Keratinocyte (primary cell): ENCODE measurements around the gene CSNK1G2. TPM values are rescaled to one million over a fixed set of nuclear protein-coding genes. Genes with fewer than 3 reads are reported as not detected.

Experiments used
- DNase-seq: peaks from one replicate; pipeline ENCODE4 v3.0.0-alpha.2; 2011; ENCODE audit warnings: low read depth, missing footprints, low spot score
- FAIRE-seq: peaks from 2 replicates; lab custom pipeline; 2011; peaks lifted over from hg19 to GRCh38; lab: Jason Lieb, UNC
- H2AFZ ChIP-seq: 2 replicates; pipeline ENCODE4 v1.6.0; 2012; ENCODE audit warnings: low read length, control low read depth, inconsistent platforms; ENCODE audit not compliant: control insufficient read depth
- H3K27ac ChIP-seq: 2 replicates; pipeline ENCODE4 v1.5.1; 2011; ENCODE audit warnings: low read length; ENCODE audit not compliant: control insufficient read depth, insufficient read depth
- H3K27me3 ChIP-seq: 3 replicates; pipeline ENCODE4 v1.6.0; 2011; ENCODE audit warnings: low read length; ENCODE audit not compliant: control insufficient read depth, insufficient read depth; ENCODE audit errors: extremely low read depth
- H3K36me3 ChIP-seq, 2 experiments: 2 replicates in 1 of 2; 3 replicates in 1 of 2; pipeline ENCODE4 v1.5.1; 2011; ENCODE audit warnings: low read length in 2 of 2, mild to moderate bottlenecking in 1 of 2; ENCODE audit not compliant: control insufficient read depth in 2 of 2, insufficient read depth in 2 of 2; ENCODE audit errors: extremely low read depth in 1 of 2
- H3K4me1 ChIP-seq: 3 replicates; pipeline ENCODE4 v1.5.1; 2011; ENCODE audit warnings: low read length; ENCODE audit not compliant: control insufficient read depth, insufficient read depth; ENCODE audit errors: extremely low read depth
- H3K4me2 ChIP-seq: 3 replicates; pipeline ENCODE4 v1.6.0; 2011; ENCODE audit warnings: low read depth, low read length; ENCODE audit not compliant: control insufficient read depth, insufficient read depth; ENCODE audit errors: extremely low read depth
- H3K4me3 ChIP-seq, 3 experiments: fragments of 200-600 bp in 1 of 3; sonication (generic) in 1 of 3; 2 replicates in 2 of 3; 3 replicates in 1 of 3; pipeline ENCODE4 v1.5.1; 2011 to 2016; ENCODE audit warnings: low read length in 3 of 3, mild to moderate bottlenecking in 3 of 3, control low read depth in 2 of 3, inconsistent platforms in 1 of 3, low read depth in 1 of 3, mixed read lengths in 1 of 3, mixed run types in 1 of 3, moderate library complexity in 1 of 3; ENCODE audit not compliant: control insufficient read depth in 2 of 3, insufficient read depth in 2 of 3; ENCODE audit errors: extremely low read depth in 1 of 3
- H3K79me2 ChIP-seq: 2 replicates; pipeline ENCODE4 v1.6.0; 2012; ENCODE audit warnings: low read length; ENCODE audit not compliant: control insufficient read depth, insufficient read depth
- H3K9ac ChIP-seq: 3 replicates; pipeline ENCODE4 v1.6.0; 2011; ENCODE audit warnings: low read length; ENCODE audit not compliant: control insufficient read depth, insufficient read depth; ENCODE audit errors: extremely low read depth
- H3K9me1 ChIP-seq: 3 replicates; pipeline ENCODE4 v1.6.0; 2011; ENCODE audit warnings: low read length; ENCODE audit not compliant: control insufficient read depth, insufficient read depth; ENCODE audit errors: extremely low read depth
- H3K9me3 ChIP-seq: 2 replicates; pipeline ENCODE4 v1.5.1; 2012; ENCODE audit warnings: low read depth, low read length; ENCODE audit not compliant: control insufficient read depth
- H4K20me1 ChIP-seq: 3 replicates; pipeline ENCODE4 v1.6.0; 2011; ENCODE audit warnings: low read length; ENCODE audit not compliant: control insufficient read depth, insufficient read depth; ENCODE audit errors: extremely low read depth
- CTCF ChIP-seq, 3 experiments: IDR thresholded peaks in 1 of 3; conservative IDR thresholded peaks in 1 of 3; optimal IDR thresholded peaks in 1 of 3; 2 replicates in 2 of 3; 3 replicates in 1 of 3; pipeline versions ENCODE3 to v1.5.1; 2011; ENCODE audit warnings: low read length in 3 of 3, mild to moderate bottlenecking in 3 of 3, moderate library complexity in 2 of 3, control low read depth in 1 of 3, inconsistent platforms in 1 of 3; ENCODE audit not compliant: insufficient read depth in 2 of 3; ENCODE audit errors: extremely low read depth in 1 of 3
- EZH2 ChIP-seq: IDR thresholded peaks from one replicate; pipeline ENCODE4 v1.6.1; 2012; ENCODE audit warnings: inconsistent platforms, mild to moderate bottlenecking, low read length, moderate library complexity
- dilution Hi-C: fragments of 300-500 bp; cut with MboI; formaldehyde crosslinking; loops from one replicate; pipeline ENCODE4 v1.7.0; 2020; ENCODE audit warnings: low sequenced_read_pairs; ENCODE audit not compliant: extremely low pct_ligation_motif_present
- polyA plus RNA-seq, 5 experiments: library from polyadenylated mRNA; depleted of rRNA in 3 of 5; stranded (reverse) in 3 of 5; stranded (forward) in 1 of 5; unstranded in 1 of 5; fragments of >200 nt; gene quantifications; 1 replicate in 1 of 5; 2 replicates in 3 of 5; 3 replicates in 1 of 5; pipeline versions ENCODE4 v1.2.1 to v1.2.3, GENCODE V29; 2011 to 2012; ENCODE audit warnings: missing spikeins in 2 of 5, low read depth in 1 of 5, low replicate concordance in 1 of 5

The CSNK1G2 gene
- polyA plus RNA-seq, 1 donor (not counting 4 experiments of a cell fraction or from before 2014, with no cell fraction given): 34.9 TPM

DNA sequence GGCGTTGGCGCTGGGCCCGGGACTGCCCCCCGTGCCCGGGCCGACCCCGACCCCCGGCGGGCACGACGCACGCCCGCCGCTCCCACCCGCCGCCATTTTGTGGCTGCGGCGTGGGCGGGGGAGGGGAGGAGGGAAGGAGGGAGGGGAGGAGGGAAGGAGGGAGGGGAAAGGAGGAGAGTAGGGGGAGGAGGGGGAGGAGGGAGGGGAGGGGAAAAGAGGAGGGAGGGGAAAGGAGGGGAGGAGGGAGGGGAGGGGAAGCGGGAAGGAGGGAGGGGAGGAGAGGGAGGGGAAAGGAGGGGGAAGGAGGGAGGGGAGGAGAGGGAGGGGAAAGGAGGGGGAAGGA lies 74.6 kb downstream of the CSNK1G2 start, which contains the start of gene BTBD2:
Gene BTBD2, minus strand, starts transcription at position 107 of the 343 bp plus-strand sequence. Its CDS starts 11 bp downstream, at position 96.
- no peaks in the 10 kb centered on the region for H3K9me1 ChIP-seq
- no peaks in the 10 kb centered on the region for H4K20me1 ChIP-seq
- no peak for FAIRE-seq
- H3K4me3 ChIP-seq: peak within 1 kb of the TSS; percentile 65 to 84 (median 65)
- H3K4me2 ChIP-seq: peak within 1 kb of the TSS; percentile 71
- peaks cover 5% of the 10 kb centered on the region for H3K4me1 ChIP-seq
- dilution Hi-C loops: no loop called here
- no peaks in the 10 kb centered on the region for H3K36me3 ChIP-seq
- H3K79me2 ChIP-seq: peaks cover 26% of the 10 kb centered on the region
- peak within 1 kb of the TSS; percentile 33 for H2AFZ ChIP-seq
- H3K9ac ChIP-seq: peak within 1 kb of the TSS; percentile 64
- TF ChIP-seq EZH2: no peak
- TF ChIP-seq CTCF (optimal IDR thresholded peaks at IDR 0.05 in 1 of 3, IDR thresholded peaks at IDR 0.05 in 1 of 3, conservative IDR thresholded peaks at IDR 0.05 in 1 of 3; ENCODE audit: extremely low read depth in 1 of 3, insufficient read depth in 2 of 3, low read length in 3 of 3): no peak
- no peak within 1 kb of the TSS for H3K27ac ChIP-seq
- no peaks in the 10 kb centered on the region for H3K27me3 ChIP-seq
- no peak for DNase-seq
- H3K9me3 ChIP-seq: no peaks in the 10 kb centered on the region

GRCh38 chr19:2016041-2016807 lies 75.3 kb downstream of the CSNK1G2 start:
- FAIRE-seq: no peak
- peak; percentile 62 for DNase-seq
- peak overlapping the region; percentile 28 for H3K9ac ChIP-seq
- peaks cover 5% of the 10 kb centered on the region for H3K4me1 ChIP-seq
- H3K4me3 ChIP-seq: peak overlapping the region; percentile 10 to 45 (median 29)
- no peak overlapping the region for H3K27ac ChIP-seq
- peaks cover 24% of the 10 kb centered on the region for H3K79me2 ChIP-seq
- no peaks in the 10 kb centered on the region for H3K36me3 ChIP-seq
- H4K20me1 ChIP-seq: no peaks in the 10 kb centered on the region
- H2AFZ ChIP-seq: peak overlapping the region; percentile 33
- no peak for TF ChIP-seq EZH2
- TF ChIP-seq CTCF (optimal IDR thresholded peaks at IDR 0.05 in 1 of 3, IDR thresholded peaks at IDR 0.05 in 1 of 3, conservative IDR thresholded peaks at IDR 0.05 in 1 of 3; ENCODE audit: extremely low read depth in 1 of 3, insufficient read depth in 2 of 3, low read length in 3 of 3): peak in 1 of 3 experiments; percentile 17
- dilution Hi-C loops: no loop called here
- no peaks in the 10 kb centered on the region for H3K9me1 ChIP-seq
- H3K4me2 ChIP-seq: peak overlapping the region; percentile 48
- no peaks in the 10 kb centered on the region for H3K9me3 ChIP-seq
- no peaks in the 10 kb centered on the region for H3K27me3 ChIP-seq
